DOHH2 (cell line): ENCODE measurements around the gene RNU7-1.
A peak's percentile ranks its signal among the peaks of the same experiment; 100 is the strongest.

Experiments
- H3F3A ChIP-seq: fragments of 200-600 bp; sonication (generic), shearing (Covaris generic); 2 replicates; pipeline ENCODE4 v1.6.0; 2016; ENCODE audit warnings: antibody characterized with exemption, mild to moderate bottlenecking; ENCODE audit not compliant: control insufficient read depth, insufficient read depth
- H3K27ac ChIP-seq: fragments of 200-600 bp; sonication (generic); 2 replicates; pipeline ENCODE4 v1.5.1; 2014; ENCODE audit warnings: low read depth, mild to moderate bottlenecking, low read length, moderate library complexity
- H3K27me3 ChIP-seq: fragments of 200-600 bp; sonication (generic); 2 replicates; pipeline ENCODE4 v1.6.1; 2014; ENCODE audit warnings: mild to moderate bottlenecking, low read length, mixed read lengths; ENCODE audit not compliant: control insufficient read depth
- H3K36me3 ChIP-seq: fragments of 200-600 bp; sonication (generic); 2 replicates; pipeline ENCODE4 v1.6.1; 2014; ENCODE audit warnings: mild to moderate bottlenecking, low read length, moderate library complexity, mixed read lengths; ENCODE audit not compliant: control insufficient read depth
- H3K4me1 ChIP-seq: fragments of 200-600 bp; sonication (generic); 2 replicates; pipeline ENCODE4 v1.6.1; 2014; ENCODE audit warnings: mild to moderate bottlenecking, low read length, mixed read lengths; ENCODE audit not compliant: control insufficient read depth
- H3K4me2 ChIP-seq: fragments of 200-600 bp; sonication (generic); 2 replicates; pipeline ENCODE4 v1.6.0; 2014; ENCODE audit warnings: mild to moderate bottlenecking, low read length, moderate library complexity
- H3K4me3 ChIP-seq: fragments of 200-600 bp; sonication (generic); 2 replicates; pipeline ENCODE4 v1.5.1; 2014; ENCODE audit warnings: mild to moderate bottlenecking, low read length, mixed read lengths
- H3K79me2 ChIP-seq: fragments of 200-600 bp; sonication (generic); 2 replicates; pipeline ENCODE4 v1.6.1; 2014; ENCODE audit warnings: mild to moderate bottlenecking, low read length, mixed read lengths; ENCODE audit not compliant: control insufficient read depth
- H3K9me2 ChIP-seq: fragments of 200-600 bp; sonication (generic); replicated peaks from 2 replicates; pipeline ENCODE4 v1.6.1; 2014; ENCODE audit warnings: mild to moderate bottlenecking, low read length, mixed read lengths; ENCODE audit not compliant: control insufficient read depth
- H3K9me3 ChIP-seq: fragments of 200-600 bp; sonication (generic); 2 replicates; pipeline ENCODE4 v1.6.1; 2014; ENCODE audit warnings: antibody characterized with exemption, low read length, mixed read lengths; ENCODE audit not compliant: control insufficient read depth, insufficient read depth
- H4K20me1 ChIP-seq: fragments of 200-600 bp; sonication (generic); 2 replicates; pipeline ENCODE4 v1.6.0; 2014; ENCODE audit warnings: low read depth, mild to moderate bottlenecking, antibody characterized with exemption, low read length, moderate library complexity; ENCODE audit not compliant: control insufficient read depth, insufficient read depth
- EZH2phosphoT487 ChIP-seq: fragments of 200-600 bp; sonication (generic); IDR thresholded peaks from 2 replicates; pipeline ENCODE4 v1.6.1; 2017; ENCODE audit warnings: borderline replicate concordance, mild to moderate bottlenecking, antibody characterized with exemption, low read length, moderate library complexity, mixed read lengths
- TF ChIP-seq, protein P1 (sequence below): fragments of 200-600 bp; sonication (generic); IDR thresholded peaks from one replicate; pipeline ENCODE4 v1.5.1; 2014; ENCODE audit warnings: antibody characterized with exemption, mild to moderate bottlenecking, low read depth, low read length; ENCODE audit not compliant: poor library complexity, severe bottlenecking

The RNU7-1 gene

GRCh38 chr12:6943722-6944380, at the start of gene RNU7-1, which contains the start of gene C12orf57:
RNU7-1 (plus strand) TSS chr12:6943816.
C12orf57 (plus strand) TSS chr12:6944022; CDS start chr12:6944122, 100 bp downstream.
- Histone ChIP-seq H3K9me3 (no peaks in the 10 kb centered on the region), H3K36me3 (no peaks in the 10 kb centered on the region), H3K79me2 (no peaks in the 10 kb centered on the region), H3K4me2 (peak within 1 kb of the TSS; percentile 100), H4K20me1 (no peaks in the 10 kb centered on the region), H3K9me2 (no peaks in the 10 kb centered on the region), H3F3A (peaks cover 13% of the 10 kb centered on the region), H3K27ac (peak within 1 kb of the TSS; percentile 80), H3K4me3 (peak within 1 kb of the TSS; percentile 95), H3K27me3 (peaks cover 9% of the 10 kb centered on the region), H3K4me1 (peaks cover 49% of the 10 kb centered on the region)
- TF ChIP-seq, protein P1, sequence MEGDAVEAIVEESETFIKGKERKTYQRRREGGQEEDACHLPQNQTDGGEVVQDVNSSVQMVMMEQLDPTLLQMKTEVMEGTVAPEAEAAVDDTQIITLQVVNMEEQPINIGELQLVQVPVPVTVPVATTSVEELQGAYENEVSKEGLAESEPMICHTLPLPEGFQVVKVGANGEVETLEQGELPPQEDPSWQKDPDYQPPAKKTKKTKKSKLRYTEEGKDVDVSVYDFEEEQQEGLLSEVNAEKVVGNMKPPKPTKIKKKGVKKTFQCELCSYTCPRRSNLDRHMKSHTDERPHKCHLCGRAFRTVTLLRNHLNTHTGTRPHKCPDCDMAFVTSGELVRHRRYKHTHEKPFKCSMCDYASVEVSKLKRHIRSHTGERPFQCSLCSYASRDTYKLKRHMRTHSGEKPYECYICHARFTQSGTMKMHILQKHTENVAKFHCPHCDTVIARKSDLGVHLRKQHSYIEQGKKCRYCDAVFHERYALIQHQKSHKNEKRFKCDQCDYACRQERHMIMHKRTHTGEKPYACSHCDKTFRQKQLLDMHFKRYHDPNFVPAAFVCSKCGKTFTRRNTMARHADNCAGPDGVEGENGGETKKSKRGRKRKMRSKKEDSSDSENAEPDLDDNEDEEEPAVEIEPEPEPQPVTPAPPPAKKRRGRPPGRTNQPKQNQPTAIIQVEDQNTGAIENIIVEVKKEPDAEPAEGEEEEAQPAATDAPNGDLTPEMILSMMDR = no peak
- no peak for TF ChIP-seq EZH2phosphoT487

GRCh38 chr12:6894321-6894720, 49.3 kb upstream of the RNU7-1 start:
- Histone ChIP-seq H3K9me3 (no peaks in the 10 kb centered on the region), H3K4me1 (peaks cover 17% of the 10 kb centered on the region), H3K36me3 (no peaks in the 10 kb centered on the region), H4K20me1 (no peaks in the 10 kb centered on the region), H3K9me2 (no peaks in the 10 kb centered on the region), H3K79me2 (no peaks in the 10 kb centered on the region), H3K27ac (no peak overlapping the region), H3K4me2 (no peak overlapping the region), H3F3A (0 out of 2 replicates have a peak, but pooled peaks cover 2% of the 10 kb centered on the region), H3K4me3 (no peak overlapping the region), H3K27me3 (no peaks in the 10 kb centered on the region)
- TF ChIP-seq, protein P1 = no peak
- no peak for TF ChIP-seq EZH2phosphoT487

GRCh38 chr12:6896846-6897435, 46.7 kb upstream of the RNU7-1 start:
- H3K4me3 ChIP-seq = no peak overlapping the region

More at GRCh38 chr12:6896846-6897435, 46.7 kb upstream of the RNU7-1 start:
- TF ChIP-seq, protein P1 = no peak
- no peak for TF ChIP-seq EZH2phosphoT487
- no peaks in the 10 kb centered on the region for H4K20me1 ChIP-seq
- no peaks in the 10 kb centered on the region for H3F3A ChIP-seq
- no peaks in the 10 kb centered on the region for H3K9me3 ChIP-seq
- no peaks in the 10 kb centered on the region for H3K27me3 ChIP-seq
- H3K4me2 ChIP-seq = no peak overlapping the region
- H3K36me3 ChIP-seq = no peaks in the 10 kb centered on the region
- peaks cover 3% of the 10 kb centered on the region for H3K4me1 ChIP-seq
- H3K79me2 ChIP-seq = no peaks in the 10 kb centered on the region
- H3K27ac ChIP-seq = no peak overlapping the region
- no peaks in the 10 kb centered on the region for H3K9me2 ChIP-seq
